ENCODE data around the gene GOLGA6L1.
"Not testable (repeated sequence)": the region's sequence is repeated elsewhere in the genome, so short reads cannot be mapped to it uniquely, and the experiment has no call there.

Gene GOLGA6L1

GRCh38 chr15:23136722-23137121 is at the start of gene GOLGA6L1:
TSS of gene GOLGA6L1 (minus strand) at chr15:23136822. CDS start at chr15:23136731, 91 bp downstream.
- DNase-seq, result not testable (repeated sequence)

GRCh38 chr15:23181201-23181600 is 44.6 kb upstream of the GOLGA6L1 start:
- DNase-seq, result not testable (repeated sequence)

- DNase-seq, result not testable (repeated sequence)
These were observed 43.9 kb upstream of the GOLGA6L1 start for GRCh38 chr15:23180547-23180927.

- DNase-seq, result not testable (repeated sequence)
These were observed 43.3 kb upstream of the GOLGA6L1 start for GRCh38 chr15:23179768-23180546.

GRCh38 chr15:23176683-23177082 is 40.1 kb upstream of the GOLGA6L1 start:
- DNase-seq, result not testable (repeated sequence)

GRCh38 chr15:23175606-23176005 is 39.0 kb upstream of the GOLGA6L1 start:
- DNase-seq, result not testable (repeated sequence)

GRCh38 chr15:23174609-23175140 is 38.1 kb upstream of the GOLGA6L1 start:
- DNase-seq, result not testable (repeated sequence)

- not testable (repeated sequence) for DNase-seq
These were observed 3.8 kb downstream of the GOLGA6L1 start for GRCh38 chr15:23132787-23133186.

- no peak for DNase-seq
These were observed 18.4 kb downstream of the GOLGA6L1 start for GRCh38 chr15:23118208-23118607.

GRCh38 chr15:23095796-23096195 is 40.8 kb downstream of the GOLGA6L1 start:
- DNase-seq, result no peak

GRCh38 chr15:23083115-23083514 is 53.5 kb downstream of the GOLGA6L1 start:
- no peak for DNase-seq

- not testable (repeated sequence) for DNase-seq
These were observed 54.5 kb downstream of the GOLGA6L1 start for GRCh38 chr15:23081996-23082737.

GRCh38 chr15:23081271-23081670 is 55.4 kb downstream of the GOLGA6L1 start:
- no peak for DNase-seq

- no peak for DNase-seq
These were observed 56.9 kb downstream of the GOLGA6L1 start for GRCh38 chr15:23079766-23080165.
